Mononuclear cell (primary cell): Measurements from ENCODE around the gene ATE1. TPM values are rescaled to one million over a fixed set of nuclear protein-coding genes. Genes with fewer than 3 reads are reported as not detected.
"Not testable (repeated sequence)": the region's sequence is repeated elsewhere in the genome, so short reads cannot be mapped to it uniquely, and the experiment has no call there.

Experiments
- H3K27me3 ChIP-seq: 2 replicates; pipeline ENCODE4 v1.6.0; 2011; ENCODE audit warnings: low read length, control low read depth; ENCODE audit not compliant: insufficient read depth
- H3K4me1 ChIP-seq: 2 replicates; pipeline ENCODE4 v1.5.1; 2011; ENCODE audit warnings: mild to moderate bottlenecking, low read length, control low read depth; ENCODE audit not compliant: insufficient read depth
- H3K4me3 ChIP-seq: 2 replicates; pipeline ENCODE4 v1.5.1; 2011; ENCODE audit warnings: mild to moderate bottlenecking, low read length, moderate library complexity
- H3K9me3 ChIP-seq: 2 replicates; pipeline ENCODE4 v1.5.1; 2011; ENCODE audit warnings: low read depth, mild to moderate bottlenecking, control low read depth, low read length
- total RNA-seq: library from RNA; depleted of rRNA; stranded (reverse); fragments of >200 nt; gene quantifications from one replicate; pipeline ENCODE4 v1.2.3, GENCODE V29; 2012

The ATE1 gene
- total RNA-seq, 1 donor: 14.9 TPM

DNA sequence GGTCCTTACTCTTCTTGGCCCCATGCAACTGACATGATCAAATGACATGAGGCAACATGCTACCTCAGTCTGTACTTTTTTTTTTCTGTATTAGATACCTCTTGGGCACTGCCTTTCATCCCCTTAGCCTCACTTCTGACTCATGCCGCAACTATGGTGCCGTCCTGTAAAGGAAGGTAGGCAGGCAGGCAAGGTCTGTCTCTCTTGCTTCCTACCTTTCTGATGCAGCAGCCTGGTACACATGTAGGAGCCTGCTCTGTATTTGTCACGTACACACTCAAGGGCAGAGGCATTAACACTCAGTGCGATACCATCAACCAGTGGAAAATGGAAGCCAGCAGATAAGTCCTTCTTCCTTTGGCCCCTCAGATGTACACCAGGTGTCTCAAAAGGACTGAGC, 146.7 kb downstream of the ATE1 start:
- no peaks in the 10 kb centered on the region for H3K27me3 ChIP-seq
- no peaks in the 10 kb centered on the region for H3K4me1 ChIP-seq
- no peak overlapping the region for H3K4me3 ChIP-seq
- H3K9me3 ChIP-seq: no peaks in the 10 kb centered on the region

DNA sequence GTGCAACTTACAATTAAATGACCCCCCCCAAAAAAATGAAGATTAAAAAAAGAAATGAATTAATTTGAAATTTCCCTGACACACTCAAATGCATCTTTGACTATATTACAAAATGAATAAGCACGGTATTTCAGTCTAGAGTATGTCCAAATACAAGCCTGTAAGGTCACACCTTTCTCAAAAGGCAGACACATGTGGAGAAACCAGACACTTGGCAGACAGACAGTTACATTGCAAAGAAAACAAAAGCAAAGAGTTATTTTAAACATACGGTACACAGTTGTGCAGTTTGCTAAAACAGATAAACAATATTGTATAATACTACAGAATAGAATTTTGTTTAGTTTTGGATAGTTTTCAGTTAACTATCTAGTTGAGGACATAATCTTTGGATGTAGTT, 153.0 kb downstream of the ATE1 start:
- no peaks in the 10 kb centered on the region for H3K27me3 ChIP-seq
- H3K4me1 ChIP-seq: no peaks in the 10 kb centered on the region
- no peak overlapping the region for H3K4me3 ChIP-seq
- no peaks in the 10 kb centered on the region for H3K9me3 ChIP-seq

DNA sequence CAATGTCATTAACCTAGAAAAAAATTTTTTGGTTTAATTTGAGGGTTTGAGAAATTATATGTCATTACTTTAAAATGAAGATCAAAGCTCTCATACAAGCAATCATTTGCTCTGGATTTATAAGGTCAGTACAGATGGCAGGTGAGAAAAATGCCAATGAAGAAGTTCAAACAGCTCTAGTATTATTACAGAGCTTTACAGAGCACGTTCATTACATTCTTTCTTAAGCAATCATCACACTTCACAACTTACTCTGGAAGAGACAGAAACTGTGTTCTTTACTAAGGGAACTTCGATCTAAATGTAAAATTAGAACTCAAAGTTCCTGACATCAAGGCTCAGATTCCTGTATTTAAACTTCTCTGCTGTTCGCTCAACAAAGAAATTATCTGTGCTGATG, 153.4 kb downstream of the ATE1 start:
- no peaks in the 10 kb centered on the region for H3K4me1 ChIP-seq
- H3K4me3 ChIP-seq: no peak overlapping the region
- H3K27me3 ChIP-seq: no peaks in the 10 kb centered on the region
- no peaks in the 10 kb centered on the region for H3K9me3 ChIP-seq

- H3K4me1 ChIP-seq: no peaks in the 10 kb centered on the region
- H3K4me3 ChIP-seq: no peak overlapping the region
- no peaks in the 10 kb centered on the region for H3K9me3 ChIP-seq
- no peaks in the 10 kb centered on the region for H3K27me3 ChIP-seq
Measured at GRCh38 chr10:121772884-121773283, 154.9 kb downstream of the ATE1 start.

GRCh38 chr10:121772406-121772805, 155.4 kb downstream of the ATE1 start:
- no peaks in the 10 kb centered on the region for H3K4me1 ChIP-seq
- H3K9me3 ChIP-seq: peaks cover 4% of the 10 kb centered on the region
- no peaks in the 10 kb centered on the region for H3K27me3 ChIP-seq
- no peak overlapping the region for H3K4me3 ChIP-seq

DNA sequence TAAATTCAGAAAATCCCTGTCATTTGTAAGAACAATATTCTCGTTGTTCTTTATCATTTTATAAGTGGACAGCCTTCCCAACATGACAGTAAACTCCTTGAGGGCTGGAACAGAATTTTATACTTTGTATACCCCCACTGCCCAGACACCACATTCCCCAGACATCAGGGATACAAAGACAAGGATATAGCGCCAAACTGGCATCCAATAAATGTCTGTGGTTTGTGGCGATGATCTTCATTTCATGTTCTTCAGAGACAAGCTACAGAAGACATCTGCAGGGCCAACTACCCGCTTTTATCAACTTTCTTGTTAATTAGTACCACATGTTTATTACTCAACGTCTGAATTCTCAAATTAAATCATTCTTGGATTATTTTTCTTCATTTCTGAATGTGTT, 155.9 kb downstream of the ATE1 start:
- H3K4me1 ChIP-seq: no peaks in the 10 kb centered on the region
- no peaks in the 10 kb centered on the region for H3K27me3 ChIP-seq
- peaks cover 7% of the 10 kb centered on the region for H3K9me3 ChIP-seq
- H3K4me3 ChIP-seq: no peak overlapping the region

DNA sequence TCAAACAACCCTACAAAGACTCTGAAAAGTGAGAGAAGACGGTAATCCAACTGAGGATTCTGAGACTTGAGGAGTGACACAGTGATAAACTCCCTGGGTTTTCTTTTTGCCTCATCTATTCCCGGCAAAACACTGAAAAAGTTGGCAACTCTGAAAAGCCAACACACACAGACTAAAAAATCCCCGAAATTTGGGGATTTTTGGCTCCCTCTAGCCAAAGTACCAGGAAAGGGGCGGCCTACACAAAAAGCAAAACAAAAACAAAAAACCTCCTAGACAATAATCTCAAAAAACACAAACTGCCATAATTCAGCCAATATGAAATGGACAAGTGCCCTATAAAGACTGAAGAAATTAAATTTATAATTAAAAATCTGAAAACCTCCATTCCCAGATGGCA, 161.4 kb downstream of the ATE1 start:
- no peak overlapping the region for H3K4me3 ChIP-seq
- peaks cover 7% of the 10 kb centered on the region for H3K9me3 ChIP-seq
- no peaks in the 10 kb centered on the region for H3K4me1 ChIP-seq
- no peaks in the 10 kb centered on the region for H3K27me3 ChIP-seq

GRCh38 chr10:121765204-121765603, 162.6 kb downstream of the ATE1 start:
- peaks cover 10% of the 10 kb centered on the region for H3K9me3 ChIP-seq

GRCh38 chr10:121764233-121764942, 163.4 kb downstream of the ATE1 start:
- no peaks in the 10 kb centered on the region for H3K27me3 ChIP-seq
- no peak overlapping the region for H3K4me3 ChIP-seq
- no peaks in the 10 kb centered on the region for H3K4me1 ChIP-seq
- H3K9me3 ChIP-seq: peaks cover 16% of the 10 kb centered on the region

More at GRCh38 chr10:121765204-121765603, 162.6 kb downstream of the ATE1 start:
- Histone ChIP-seq H3K4me1 (no peaks in the 10 kb centered on the region), H3K27me3 (no peaks in the 10 kb centered on the region), H3K4me3 (no peak overlapping the region)

DNA sequence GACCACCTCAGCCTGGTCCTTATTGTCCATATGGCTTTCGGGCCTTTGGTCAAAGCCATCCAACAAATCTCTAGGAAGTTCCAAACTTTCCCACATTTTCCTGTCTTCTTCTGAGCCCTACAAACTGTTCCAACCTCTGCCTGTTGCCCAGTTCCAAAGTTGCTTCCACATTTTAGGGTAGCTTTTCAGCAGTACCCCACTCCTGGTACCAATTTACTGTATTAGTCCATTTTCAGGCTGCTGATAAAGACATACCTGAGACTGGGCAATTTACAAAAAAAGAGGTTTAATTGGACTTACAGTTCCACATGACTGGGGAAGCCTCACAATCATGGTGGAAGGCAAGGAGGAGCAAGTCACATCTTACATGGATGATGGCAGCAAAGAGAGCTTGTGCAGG, 170.6 kb downstream of the ATE1 start:
- H3K9me3 ChIP-seq: peaks cover 27% of the 10 kb centered on the region
- not testable (repeated sequence) for H3K27me3 ChIP-seq, H3K4me1 ChIP-seq, H3K4me3 ChIP-seq

- H3K4me1 ChIP-seq, H3K4me3 ChIP-seq, H3K27me3 ChIP-seq: not testable (repeated sequence)
- peaks cover 27% of the 10 kb centered on the region for H3K9me3 ChIP-seq
Measured at GRCh38 chr10:121755496-121755895, 172.3 kb downstream of the ATE1 start.

- peaks cover 19% of the 10 kb centered on the region for H3K9me3 ChIP-seq
- H3K4me1 ChIP-seq: no peaks in the 10 kb centered on the region
- no peak overlapping the region for H3K4me3 ChIP-seq
- no peaks in the 10 kb centered on the region for H3K27me3 ChIP-seq
Measured at GRCh38 chr10:121754666-121755065, 173.2 kb downstream of the ATE1 start.

- peaks cover 18% of the 10 kb centered on the region for H3K9me3 ChIP-seq
- H3K27me3 ChIP-seq: no peaks in the 10 kb centered on the region
- no peak overlapping the region for H3K4me3 ChIP-seq
- H3K4me1 ChIP-seq: no peaks in the 10 kb centered on the region
Measured at GRCh38 chr10:121753726-121754476, 173.9 kb downstream of the ATE1 start.

DNA sequence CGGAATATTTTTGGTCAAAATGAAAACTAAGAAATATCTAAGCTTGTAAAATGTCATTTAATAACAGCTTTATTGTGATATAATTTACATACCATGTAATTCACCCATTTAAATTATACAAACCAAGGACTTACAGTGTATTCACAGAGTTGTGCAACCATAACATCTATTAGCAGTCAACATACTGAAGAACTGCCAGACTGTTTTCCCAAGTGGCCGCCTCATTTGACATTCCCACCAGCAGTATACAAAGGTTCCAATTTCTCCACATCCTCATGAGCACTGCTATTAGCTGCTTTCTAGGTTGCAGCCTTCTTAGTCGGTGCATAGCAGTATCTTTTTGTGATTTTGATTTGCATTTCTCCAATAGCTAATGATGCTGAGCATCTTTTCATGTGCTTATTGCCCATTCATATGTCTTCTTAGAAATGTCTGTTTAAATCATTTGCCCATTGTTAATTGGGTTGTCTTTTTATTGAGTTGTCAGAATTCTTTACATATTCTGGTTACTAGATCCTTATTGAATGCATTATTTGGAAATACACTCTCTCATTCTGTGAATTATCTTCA, 176.6 kb downstream of the ATE1 start:
- H3K9me3 ChIP-seq: no peaks in the 10 kb centered on the region
- H3K4me3 ChIP-seq: no peak overlapping the region
- no peaks in the 10 kb centered on the region for H3K4me1 ChIP-seq
- no peaks in the 10 kb centered on the region for H3K27me3 ChIP-seq

- Histone ChIP-seq H3K4me3 (no peak overlapping the region), H3K27me3 (no peaks in the 10 kb centered on the region), H3K9me3 (no peaks in the 10 kb centered on the region), H3K4me1 (no peaks in the 10 kb centered on the region)
Measured at GRCh38 chr10:121747163-121747775, 180.6 kb downstream of the ATE1 start.
